A673 (cell line): ENCODE results near the gene CHRM2. TPM values are rescaled to one million over a fixed set of nuclear protein-coding genes. Genes with fewer than 3 reads are reported as not detected.

Experiments used
- BruUV-seq: library from RNA; stranded (reverse); fragments of 400-500 nt; replicated peaks from 2 replicates; lab custom pipeline; 2021; lab: Mats Ljungman, UMichigan
- CTCF ChIA-PET: fragments of 300-600 bp; sonication (Branson Sonifier 250); formaldehyde crosslinking; loops from one replicate; lab custom pipeline; 2022; ENCODE audit warnings: antibody characterized with exemption; lab: Charles Lee
- POLR2A ChIA-PET: fragments of 300-600 bp; sonication (Branson Sonifier 250); formaldehyde crosslinking; loops from one replicate; lab custom pipeline; 2022; ENCODE audit warnings: antibody characterized with exemption; ENCODE audit not compliant: low non-redundant PET; lab: Charles Lee
- DNase-seq: peaks from one replicate; pipeline ENCODE4 v3.0.0-alpha.2; 2015; ENCODE audit warnings: low spot score
- H3K27ac ChIP-seq: fragments of 200-600 bp; sonication (generic); 2 replicates; pipeline ENCODE4 v1.5.1; 2016; ENCODE audit warnings: mixed run types, low read depth, mild to moderate bottlenecking, mixed read lengths, antibody characterized with exemption, low read length; ENCODE audit not compliant: poor library complexity, severe bottlenecking
- H3K27me3 ChIP-seq: fragments of 200-600 bp; sonication (generic); replicated peaks from 2 replicates; pipeline ENCODE4 v1.6.1; 2017; ENCODE audit warnings: mixed run types, low read depth, mild to moderate bottlenecking, mixed read lengths, antibody characterized with exemption, low read length; ENCODE audit not compliant: insufficient read depth, poor library complexity
- H3K36me3 ChIP-seq: fragments of 200-600 bp; sonication (generic); 2 replicates; pipeline ENCODE4 v1.6.1; 2016; ENCODE audit warnings: mixed run types, mild to moderate bottlenecking, mixed read lengths, antibody characterized with exemption, low read length; ENCODE audit not compliant: insufficient read depth, poor library complexity, severe bottlenecking
- H3K4me1 ChIP-seq: fragments of 200-600 bp; sonication (generic); 2 replicates; pipeline ENCODE4 v1.6.1; 2017; ENCODE audit warnings: mixed run types, mild to moderate bottlenecking, mixed read lengths, antibody characterized with exemption, low read length; ENCODE audit not compliant: insufficient read depth, poor library complexity, severe bottlenecking
- H3K4me3 ChIP-seq: fragments of 200-600 bp; sonication (generic); 2 replicates; pipeline ENCODE4 v1.5.1; 2016; ENCODE audit warnings: low read depth, mixed run types, mild to moderate bottlenecking, mixed read lengths, low read length; ENCODE audit not compliant: poor library complexity, severe bottlenecking
- H3K9me3 ChIP-seq: fragments of 200-600 bp; sonication (generic); 2 replicates; pipeline ENCODE4 v1.6.1; 2016; ENCODE audit warnings: mixed run types, low read depth, mild to moderate bottlenecking, mixed read lengths, antibody characterized with exemption, low read length; ENCODE audit not compliant: poor library complexity, severe bottlenecking
- EZH2 ChIP-seq: fragments of 200-600 bp; sonication (generic); IDR thresholded peaks from 2 replicates; pipeline ENCODE4 v1.6.1; 2017; ENCODE audit warnings: borderline replicate concordance, low read depth, mild to moderate bottlenecking, mixed read lengths, antibody characterized with exemption, low read length; ENCODE audit not compliant: poor library complexity, severe bottlenecking
- intact Hi-C: fragments of 100-400 bp; cut with micrococcal nuclease; formaldehyde crosslinking; loops from one replicate; pipeline ENCODE4 v1.10.0; 2022; ENCODE audit not compliant: unreplicated experiment
- total RNA-seq: library from RNA; stranded (reverse); gene quantifications from 2 replicates; pipeline ENCODE4 v1.2.3, GENCODE V29; 2021
- TF ChIP-seq, protein P1 (sequence below): fragments of 300-800, 200-600 bp; sonication (generic); conservative IDR thresholded peaks from 2 replicates; pipeline ENCODE4 v1.5.1; 2017; ENCODE audit warnings: low read depth, mild to moderate bottlenecking, antibody characterized with exemption, low read length, moderate library complexity, mixed read lengths

CHRM2 gene
- total RNA-seq, 1 experiment from 2014 or later = 4.6 TPM

DNA sequence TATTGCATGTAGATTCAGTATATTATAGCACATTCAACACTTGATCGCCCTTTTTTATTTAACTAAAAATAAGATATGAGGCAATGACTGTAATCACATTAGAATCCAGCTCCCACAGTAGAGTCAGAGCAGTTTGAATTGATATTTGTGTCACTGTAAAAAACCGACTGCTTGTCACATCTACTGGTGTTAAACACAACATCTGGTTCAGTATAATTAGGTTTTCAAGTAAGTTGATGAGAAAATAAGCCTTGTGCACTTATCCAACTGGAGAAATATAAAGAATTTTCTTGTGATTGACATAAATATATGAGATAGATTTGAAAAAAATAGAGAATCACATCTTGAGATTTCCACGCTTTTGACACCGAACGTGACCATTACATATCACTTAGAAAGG is 69.0 kb downstream of the CHRM2 start:
- ChIA-PET CTCF (no interaction called here), POLR2A (interaction anchor here (0.7 kb wide), 1 partner anchor 12 kb away, joined by 3 read pairs; no protein-coding TSS in a partner anchor)
- no peaks in the 10 kb centered on the region for H3K9me3 ChIP-seq
- H3K36me3 ChIP-seq = no peaks in the 10 kb centered on the region
- no TSS peak for BruUV-seq
- intact Hi-C loops = no loop called here
- no peak for DNase-seq
- no peaks in the 10 kb centered on the region for H3K4me1 ChIP-seq
- no peak for TF ChIP-seq EZH2
- TF ChIP-seq, protein P1, sequence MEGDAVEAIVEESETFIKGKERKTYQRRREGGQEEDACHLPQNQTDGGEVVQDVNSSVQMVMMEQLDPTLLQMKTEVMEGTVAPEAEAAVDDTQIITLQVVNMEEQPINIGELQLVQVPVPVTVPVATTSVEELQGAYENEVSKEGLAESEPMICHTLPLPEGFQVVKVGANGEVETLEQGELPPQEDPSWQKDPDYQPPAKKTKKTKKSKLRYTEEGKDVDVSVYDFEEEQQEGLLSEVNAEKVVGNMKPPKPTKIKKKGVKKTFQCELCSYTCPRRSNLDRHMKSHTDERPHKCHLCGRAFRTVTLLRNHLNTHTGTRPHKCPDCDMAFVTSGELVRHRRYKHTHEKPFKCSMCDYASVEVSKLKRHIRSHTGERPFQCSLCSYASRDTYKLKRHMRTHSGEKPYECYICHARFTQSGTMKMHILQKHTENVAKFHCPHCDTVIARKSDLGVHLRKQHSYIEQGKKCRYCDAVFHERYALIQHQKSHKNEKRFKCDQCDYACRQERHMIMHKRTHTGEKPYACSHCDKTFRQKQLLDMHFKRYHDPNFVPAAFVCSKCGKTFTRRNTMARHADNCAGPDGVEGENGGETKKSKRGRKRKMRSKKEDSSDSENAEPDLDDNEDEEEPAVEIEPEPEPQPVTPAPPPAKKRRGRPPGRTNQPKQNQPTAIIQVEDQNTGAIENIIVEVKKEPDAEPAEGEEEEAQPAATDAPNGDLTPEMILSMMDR = no peak
- H3K27me3 ChIP-seq = no peaks in the 10 kb centered on the region
- no peak overlapping the region for H3K27ac ChIP-seq
- no peak overlapping the region for H3K4me3 ChIP-seq

DNA sequence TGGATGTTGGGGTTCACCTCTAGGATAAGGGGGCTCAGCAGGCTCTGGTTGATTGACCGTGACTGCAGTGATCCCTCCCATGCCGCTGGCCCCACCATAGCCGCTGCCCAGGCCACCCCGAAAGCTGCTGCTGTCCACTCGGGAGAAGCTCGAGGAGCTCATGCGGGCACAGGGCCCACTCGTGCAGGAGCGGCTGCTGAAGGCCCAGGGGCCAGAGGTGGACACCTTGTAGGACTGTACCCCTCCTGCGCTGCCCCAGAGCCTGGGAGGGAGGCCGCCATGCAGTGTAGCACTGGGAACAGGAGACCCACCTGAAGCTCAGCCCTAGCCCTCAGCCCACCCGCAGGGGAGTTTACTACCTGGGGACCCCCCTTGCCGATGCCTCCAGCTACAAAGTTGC is 70.0 kb downstream of the CHRM2 start:
- H3K9me3 ChIP-seq = no peaks in the 10 kb centered on the region
- no peaks in the 10 kb centered on the region for H3K4me1 ChIP-seq
- CTCF ChIA-PET = no interaction called here
- no peak overlapping the region for H3K4me3 ChIP-seq
- intact Hi-C loops = no loop called here
- DNase-seq = no peak
- no peaks in the 10 kb centered on the region for H3K36me3 ChIP-seq
- POLR2A ChIA-PET = no interaction called here
- no TSS peak for BruUV-seq
- no peaks in the 10 kb centered on the region for H3K27me3 ChIP-seq
- no peak for TF ChIP-seq EZH2
- TF ChIP-seq, protein P1 = no peak
- H3K27ac ChIP-seq = no peak overlapping the region

DNA sequence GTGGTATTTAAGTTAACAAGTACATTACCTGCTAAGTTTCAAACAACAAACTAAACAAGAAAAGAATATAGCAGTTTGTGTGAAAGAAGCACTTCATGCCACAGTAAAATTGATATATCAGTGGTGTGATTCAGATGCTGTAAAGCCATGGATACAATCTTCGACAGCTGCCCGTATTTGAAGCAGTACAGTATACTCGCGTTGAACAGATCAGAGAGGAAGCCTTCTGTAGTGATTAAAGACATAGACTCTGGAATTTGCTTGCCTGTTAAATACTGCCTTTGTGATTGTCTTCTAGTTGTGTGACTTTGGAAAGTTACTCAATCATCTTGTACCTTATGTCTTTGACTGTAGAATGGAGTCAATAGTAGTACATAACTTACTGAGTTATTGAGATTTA is 71.7 kb downstream of the CHRM2 start:
- no TSS peak for BruUV-seq
- POLR2A ChIA-PET = interaction anchor here (0.5 kb wide), 1 partner anchor 233 kb away, joined by 4 read pairs; no protein-coding TSS in a partner anchor

More for the DNA sequence above, 71.7 kb downstream of the CHRM2 start:
- Histone ChIP-seq H3K27me3 (no peaks in the 10 kb centered on the region), H3K4me1 (no peaks in the 10 kb centered on the region), H3K9me3 (no peaks in the 10 kb centered on the region), H3K36me3 (no peaks in the 10 kb centered on the region), H3K27ac (no peak overlapping the region), H3K4me3 (no peak overlapping the region)
- DNase-seq = no peak
- TF ChIP-seq, protein P1 = no peak
- no peak for TF ChIP-seq EZH2
- intact Hi-C loops = no loop called here
- CTCF ChIA-PET = no interaction called here
